Brain microvascular endothelial cell (primary cell): ENCODE data around the gene KLHL29.

Source experiments
- DNase-seq: peaks from one replicate; pipeline ENCODE4 v3.0.0-alpha.2; 2020
- H3K27ac ChIP-seq: fragments of 250-450 bp; sonication (Bioruptor Pico); 2 replicates; pipeline ENCODE4 v1.5.1; 2020; ENCODE audit warnings: mild to moderate bottlenecking, moderate library complexity
- H3K27me3 ChIP-seq: fragments of 250-450 bp; sonication (Bioruptor Pico); replicated peaks from 2 replicates; pipeline ENCODE4 v1.5.1; 2020; ENCODE audit warnings: mild to moderate bottlenecking
- H3K36me3 ChIP-seq: fragments of 250-450 bp; sonication (Bioruptor Pico); replicated peaks from 2 replicates; pipeline ENCODE4 v1.5.1; 2020; ENCODE audit warnings: mild to moderate bottlenecking
- H3K4me3 ChIP-seq: 2 replicates; pipeline ENCODE4 v1.5.1; 2011; ENCODE audit warnings: low read depth, mild to moderate bottlenecking, control low read depth, low read length, moderate library complexity
- in situ Hi-C: cut with HindIII; loops from 2 replicates; pipeline ENCODE4 v1.10.0; 2017; ENCODE audit warnings: low sequenced_read_pairs, low pct_ligation_motif_present
- TF ChIP-seq, protein P1 (sequence below): IDR thresholded peaks from 2 replicates; pipeline ENCODE4 v1.5.1; 2011; ENCODE audit warnings: low read depth, mild to moderate bottlenecking, moderate library complexity, low read length, control low read depth, inconsistent platforms; ENCODE audit errors: missing control alignments

Gene KLHL29

DNA sequence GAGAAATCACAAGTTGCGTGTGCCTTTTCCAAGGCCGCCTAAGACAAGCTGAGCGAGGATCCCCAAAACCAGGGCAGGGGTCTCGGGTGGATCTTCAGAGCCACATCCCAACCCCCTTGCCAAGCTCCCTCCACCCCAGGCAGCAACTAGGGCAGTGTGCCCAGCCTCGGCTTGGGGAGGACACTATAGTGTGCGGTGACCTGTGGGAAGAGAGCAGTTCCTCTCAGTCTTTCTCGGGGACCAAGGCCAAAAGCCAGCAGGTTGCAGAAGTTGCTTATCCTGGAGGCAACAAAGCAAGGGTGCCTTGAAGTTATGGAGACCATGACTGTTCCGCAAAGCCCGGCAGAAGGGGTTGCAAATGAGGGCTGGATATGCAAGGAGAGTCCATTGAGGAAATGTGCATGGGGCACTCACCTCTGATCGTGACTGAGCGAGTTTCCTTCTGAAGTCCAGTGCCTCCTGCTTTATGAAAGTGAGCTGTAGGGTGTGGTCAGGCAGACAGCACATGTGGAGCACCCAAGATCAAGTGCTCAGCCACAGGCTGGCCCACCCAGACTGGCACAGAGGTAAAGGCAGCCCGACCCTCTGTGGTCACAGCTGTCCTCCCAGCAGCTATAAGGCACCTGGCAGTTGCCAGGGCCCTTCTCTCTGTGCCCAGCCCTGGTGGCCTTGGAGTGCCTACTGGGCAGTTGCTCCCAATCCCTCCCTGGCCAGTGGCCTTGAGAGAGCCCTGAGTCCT lies 281.4 kb downstream of the KLHL29 start:
- in situ Hi-C loops, result no loop called here
- no peak for DNase-seq
- H3K4me3 ChIP-seq, result no peak overlapping the region
- no peaks in the 10 kb centered on the region for H3K27me3 ChIP-seq
- H3K27ac ChIP-seq, result no peak overlapping the region
- TF ChIP-seq, protein P1, sequence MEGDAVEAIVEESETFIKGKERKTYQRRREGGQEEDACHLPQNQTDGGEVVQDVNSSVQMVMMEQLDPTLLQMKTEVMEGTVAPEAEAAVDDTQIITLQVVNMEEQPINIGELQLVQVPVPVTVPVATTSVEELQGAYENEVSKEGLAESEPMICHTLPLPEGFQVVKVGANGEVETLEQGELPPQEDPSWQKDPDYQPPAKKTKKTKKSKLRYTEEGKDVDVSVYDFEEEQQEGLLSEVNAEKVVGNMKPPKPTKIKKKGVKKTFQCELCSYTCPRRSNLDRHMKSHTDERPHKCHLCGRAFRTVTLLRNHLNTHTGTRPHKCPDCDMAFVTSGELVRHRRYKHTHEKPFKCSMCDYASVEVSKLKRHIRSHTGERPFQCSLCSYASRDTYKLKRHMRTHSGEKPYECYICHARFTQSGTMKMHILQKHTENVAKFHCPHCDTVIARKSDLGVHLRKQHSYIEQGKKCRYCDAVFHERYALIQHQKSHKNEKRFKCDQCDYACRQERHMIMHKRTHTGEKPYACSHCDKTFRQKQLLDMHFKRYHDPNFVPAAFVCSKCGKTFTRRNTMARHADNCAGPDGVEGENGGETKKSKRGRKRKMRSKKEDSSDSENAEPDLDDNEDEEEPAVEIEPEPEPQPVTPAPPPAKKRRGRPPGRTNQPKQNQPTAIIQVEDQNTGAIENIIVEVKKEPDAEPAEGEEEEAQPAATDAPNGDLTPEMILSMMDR, result no peak
- no peaks in the 10 kb centered on the region for H3K36me3 ChIP-seq

- in situ Hi-C loops, result no loop called here
- H3K36me3 ChIP-seq, result no peaks in the 10 kb centered on the region
- no peak overlapping the region for H3K4me3 ChIP-seq
- H3K27ac ChIP-seq, result no peak overlapping the region
- no peaks in the 10 kb centered on the region for H3K27me3 ChIP-seq
- no peak for DNase-seq
- TF ChIP-seq, protein P1, result no peak
These were observed 282.0 kb downstream of the KLHL29 start for GRCh38 chr2:23666980-23667357.

DNA sequence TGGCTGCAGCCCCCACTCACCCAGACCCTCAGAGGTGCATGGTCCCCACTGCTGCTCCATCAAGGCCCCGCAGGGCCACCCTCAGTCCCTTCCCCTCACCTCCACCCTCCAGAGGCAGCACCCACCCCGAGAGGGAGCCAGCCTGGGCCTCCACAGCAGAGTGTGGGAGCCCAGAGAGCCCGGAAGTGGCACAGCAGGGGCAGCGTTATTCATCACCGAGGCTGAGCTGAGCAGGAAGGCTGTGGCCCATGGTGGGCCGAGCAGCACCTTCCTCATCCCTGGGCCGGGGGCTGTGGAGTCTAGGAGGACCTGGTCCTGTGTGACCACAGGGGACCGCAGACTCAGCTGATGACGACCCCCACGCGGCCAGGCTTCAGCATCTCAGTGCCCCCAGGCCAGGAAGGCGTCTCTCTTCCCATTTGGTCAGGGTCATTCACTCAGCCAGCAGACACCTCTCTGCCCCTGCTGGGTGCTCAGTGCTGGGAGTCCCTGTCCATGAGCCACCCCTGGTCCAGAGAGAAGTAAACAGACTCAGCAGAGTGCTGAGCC lies 283.9 kb downstream of the KLHL29 start:
- TF ChIP-seq, protein P1, result no peak
- H3K27ac ChIP-seq, result no peak overlapping the region
- no peak for DNase-seq
- no peaks in the 10 kb centered on the region for H3K36me3 ChIP-seq
- no peaks in the 10 kb centered on the region for H3K27me3 ChIP-seq
- in situ Hi-C loops, result no loop called here
- no peak overlapping the region for H3K4me3 ChIP-seq

GRCh38 chr2:23669413-23670244 lies 284.6 kb downstream of the KLHL29 start:
- no peak overlapping the region for H3K27ac ChIP-seq
- H3K36me3 ChIP-seq, result no peaks in the 10 kb centered on the region
- DNase-seq, result no peak
- no peak overlapping the region for H3K4me3 ChIP-seq
- in situ Hi-C loops, result no loop called here
- TF ChIP-seq, protein P1, result no peak
- no peaks in the 10 kb centered on the region for H3K27me3 ChIP-seq

DNA sequence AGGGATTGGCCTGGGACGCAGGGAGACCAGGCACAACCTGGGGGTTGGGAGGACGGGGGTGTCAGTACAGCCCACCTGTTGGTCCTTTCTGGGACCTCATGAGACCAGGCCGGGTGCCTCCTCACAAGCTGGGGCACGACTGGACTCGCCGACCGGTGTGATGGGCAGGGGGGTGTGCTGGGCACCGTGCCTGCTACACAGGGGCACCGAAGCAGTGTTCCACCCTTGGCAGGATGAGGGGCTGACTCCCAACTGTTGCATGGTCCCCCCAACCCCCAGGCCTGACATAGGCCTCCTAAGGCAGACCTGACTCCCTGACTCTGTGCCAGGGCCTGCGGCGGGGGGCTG lies 285.2 kb downstream of the KLHL29 start:
- Histone ChIP-seq H3K27me3 (no peaks in the 10 kb centered on the region), H3K27ac (no peak overlapping the region), H3K4me3 (no peak overlapping the region), H3K36me3 (no peaks in the 10 kb centered on the region)
- TF ChIP-seq, protein P1, result no peak
- DNase-seq, result no peak
- in situ Hi-C loops, result no loop called here
